Psoas muscle (tissue), 8 donors: ENCODE results near the gene ESPN. TPM values are rescaled to one million over a fixed set of nuclear protein-coding genes. Genes with fewer than 3 reads are reported as not detected.

Experiments
- ATAC-seq, 4 donors: fragments of 200-7000 bp; cut with Tn5 transposase; one replicate each; pipeline ENCODE4 v1.9.1; 2020; ENCODE audit warnings: moderate library complexity in 3 of 4, mild to moderate bottlenecking in 2 of 4
- DNase-seq, 2 donors: peaks; one replicate each; pipeline ENCODE4 v3.0.0-alpha.2; 2020
- H3K27ac ChIP-seq: fragments of 200-600 bp; one replicate; pipeline ENCODE4 v1.8.0; 2022
- H3K27me3 ChIP-seq, 3 donors: fragments of 200-600 bp in 1 of 3; one replicate each; pipeline versions ENCODE4 v1.6.1 to v1.8.0; 2013 to 2022; ENCODE audit warnings: low read length in 2 of 3, mild to moderate bottlenecking in 2 of 3, moderate library complexity in 1 of 3; ENCODE audit not compliant: insufficient read depth in 3 of 3
- H3K36me3 ChIP-seq, 2 donors: fragments of 200-600 bp in 1 of 2; one replicate each; pipeline versions ENCODE4 v1.6.1 to v1.8.0; 2013 to 2022; ENCODE audit warnings: low read depth in 1 of 2, mild to moderate bottlenecking in 1 of 2, moderate library complexity in 1 of 2; ENCODE audit not compliant: insufficient read depth in 1 of 2
- H3K4me1 ChIP-seq: fragments of 200-600 bp; one replicate; pipeline ENCODE4 v1.8.0; 2022
- H3K4me3 ChIP-seq: fragments of 200-600 bp; one replicate; pipeline ENCODE4 v1.8.0; 2022; ENCODE audit warnings: mild to moderate bottlenecking
- H3K9me3 ChIP-seq: fragments of 200-600 bp; one replicate; pipeline ENCODE4 v1.8.0; 2022
- WGBS, 3 donors: extraction: QIAGEN DNeasy Blood & Tissue Kit; methylation state at CpG; one replicate each; pipeline versions ENCODE4 v1.1.6 to v1.1.7; 2013; 5-methylcytosine and 5-hydroxymethylcytosine counted together
- intact Hi-C, 2 donors: fragments of 100-400 bp; cut with DNase I; formaldehyde crosslinking; loops; one replicate each; pipeline versions ENCODE4 v1.11.0 to v1.14.2; 2022
- polyA plus RNA-seq, 3 donors: library from polyadenylated mRNA; stranded (reverse); fragments of 200-250 nt; gene quantifications; one replicate each; pipeline ENCODE4 v1.2.3, GENCODE V29; 2013
- total RNA-seq, 4 donors: library from RNA; stranded (reverse); fragmentation: NEBNext Ultra II Directional in 2 of 4; extraction: Animal tissue kit (Norgen Biotek cat#: 25700) in 2 of 4; gene quantifications; one replicate each; pipeline versions ENCODE4 v1.2.1 to v1.2.4, GENCODE V29; 2021 to 2023
- TF ChIP-seq, protein P1 (sequence below): fragments of 200-600 bp; IDR thresholded peaks from one replicate; pipeline ENCODE4 v1.8.0; 2022; ENCODE audit warnings: antibody characterized with exemption
- donor health status: healthy with polysubstance abuse.
- donor health status: DM: no; HTN: no; CAD: no; lungs with moderate emphysema.
- donor health status: Bipolar disorder and iron deficiency.
- donor health status: healthy.
- donor health status: DM: yes; HTN: yes; CAD: no.
- donor health status: DM: no; HTN: no; CAD: no.
- donor health status: DM: no; HTN: no; CAD: no.
- donor health status: DM: yes; HTN: yes; CAD: no.

The ESPN gene
- total and polyA plus RNA-seq, 7 donors: 0.12 TPM; not detected in 6

DNA sequence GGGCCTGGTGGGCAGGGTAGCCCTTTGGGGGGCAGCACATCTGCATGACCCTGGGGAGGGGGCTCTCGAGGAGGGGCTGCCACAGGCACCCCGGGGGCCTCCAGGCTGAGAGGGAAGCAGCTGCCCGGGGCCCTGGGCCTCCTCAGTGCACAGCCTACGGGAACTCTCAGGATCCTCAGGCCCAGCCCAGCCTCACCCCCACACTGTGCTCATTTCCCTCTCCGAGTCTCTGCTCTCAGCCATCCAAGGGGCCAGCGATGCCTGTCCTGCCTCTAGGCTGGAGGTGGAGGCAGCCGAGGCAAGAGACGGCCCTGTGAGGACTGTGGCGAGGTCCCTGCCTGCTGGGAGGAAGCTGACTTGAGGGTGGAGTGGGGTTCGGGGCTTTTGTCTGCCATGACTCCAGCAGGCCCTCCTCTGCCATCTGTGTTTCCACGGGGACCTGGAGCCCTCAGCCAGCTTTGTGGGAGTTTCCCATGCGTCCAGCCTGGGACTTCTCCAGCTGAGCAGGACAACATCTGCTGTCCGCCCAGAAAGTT is 74.1 kb downstream of the ESPN start:
- no peak overlapping the region for H3K4me3 ChIP-seq
- ATAC-seq (no peak), DNase-seq (no peak)
- intact Hi-C loops: no loop called here
- H3K36me3 ChIP-seq: no peaks in the 10 kb centered on the region
- H3K27ac ChIP-seq: no peak overlapping the region
- peaks cover 0 to 24% (median 4%) of the 10 kb centered on the region in 3 donors for H3K27me3 ChIP-seq
- TF ChIP-seq, protein P1, sequence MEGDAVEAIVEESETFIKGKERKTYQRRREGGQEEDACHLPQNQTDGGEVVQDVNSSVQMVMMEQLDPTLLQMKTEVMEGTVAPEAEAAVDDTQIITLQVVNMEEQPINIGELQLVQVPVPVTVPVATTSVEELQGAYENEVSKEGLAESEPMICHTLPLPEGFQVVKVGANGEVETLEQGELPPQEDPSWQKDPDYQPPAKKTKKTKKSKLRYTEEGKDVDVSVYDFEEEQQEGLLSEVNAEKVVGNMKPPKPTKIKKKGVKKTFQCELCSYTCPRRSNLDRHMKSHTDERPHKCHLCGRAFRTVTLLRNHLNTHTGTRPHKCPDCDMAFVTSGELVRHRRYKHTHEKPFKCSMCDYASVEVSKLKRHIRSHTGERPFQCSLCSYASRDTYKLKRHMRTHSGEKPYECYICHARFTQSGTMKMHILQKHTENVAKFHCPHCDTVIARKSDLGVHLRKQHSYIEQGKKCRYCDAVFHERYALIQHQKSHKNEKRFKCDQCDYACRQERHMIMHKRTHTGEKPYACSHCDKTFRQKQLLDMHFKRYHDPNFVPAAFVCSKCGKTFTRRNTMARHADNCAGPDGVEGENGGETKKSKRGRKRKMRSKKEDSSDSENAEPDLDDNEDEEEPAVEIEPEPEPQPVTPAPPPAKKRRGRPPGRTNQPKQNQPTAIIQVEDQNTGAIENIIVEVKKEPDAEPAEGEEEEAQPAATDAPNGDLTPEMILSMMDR: no peak
- H3K4me1 ChIP-seq: peaks cover 22% of the 10 kb centered on the region
- H3K9me3 ChIP-seq: no peaks in the 10 kb centered on the region
- WGBS, 3 donors: 55 to 75% (median 66%) methylated on average over 13 of the region's 13 CpGs

DNA sequence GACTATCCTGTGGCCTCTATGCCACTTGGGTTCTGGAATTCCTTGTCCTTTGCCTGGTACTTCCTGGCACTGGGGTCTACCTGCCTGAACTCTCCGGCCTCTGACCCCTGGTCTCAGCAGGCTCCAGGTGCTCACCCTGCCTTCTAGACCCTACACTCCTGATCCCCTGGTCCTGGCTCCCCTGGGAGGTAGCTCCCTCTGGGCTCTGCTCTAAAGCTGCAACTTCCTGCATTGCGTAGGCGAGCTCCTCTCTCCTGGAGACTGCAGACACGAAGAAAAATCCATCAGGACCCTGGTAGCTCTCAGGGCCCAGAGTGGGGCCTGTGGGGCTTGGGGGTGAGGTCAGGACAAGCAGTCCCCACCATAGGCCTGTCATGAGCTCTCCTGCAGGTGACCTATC is 74.7 kb downstream of the ESPN start:
- TF ChIP-seq, protein P1: no peak
- intact Hi-C loops: no loop called here
- H3K36me3 ChIP-seq: no peaks in the 10 kb centered on the region
- no peak overlapping the region for H3K4me3 ChIP-seq
- peaks cover 22% of the 10 kb centered on the region for H3K4me1 ChIP-seq
- H3K9me3 ChIP-seq: no peaks in the 10 kb centered on the region
- ATAC-seq: no peak
- H3K27me3 ChIP-seq: peaks cover 0 to 24% (median 4%) of the 10 kb centered on the region in 3 donors
- 77 to 89% (median 80%) methylated on average over 4 of the region's 4 CpGs for WGBS, 3 donors
- H3K27ac ChIP-seq: no peak overlapping the region
- no peak for DNase-seq

DNA sequence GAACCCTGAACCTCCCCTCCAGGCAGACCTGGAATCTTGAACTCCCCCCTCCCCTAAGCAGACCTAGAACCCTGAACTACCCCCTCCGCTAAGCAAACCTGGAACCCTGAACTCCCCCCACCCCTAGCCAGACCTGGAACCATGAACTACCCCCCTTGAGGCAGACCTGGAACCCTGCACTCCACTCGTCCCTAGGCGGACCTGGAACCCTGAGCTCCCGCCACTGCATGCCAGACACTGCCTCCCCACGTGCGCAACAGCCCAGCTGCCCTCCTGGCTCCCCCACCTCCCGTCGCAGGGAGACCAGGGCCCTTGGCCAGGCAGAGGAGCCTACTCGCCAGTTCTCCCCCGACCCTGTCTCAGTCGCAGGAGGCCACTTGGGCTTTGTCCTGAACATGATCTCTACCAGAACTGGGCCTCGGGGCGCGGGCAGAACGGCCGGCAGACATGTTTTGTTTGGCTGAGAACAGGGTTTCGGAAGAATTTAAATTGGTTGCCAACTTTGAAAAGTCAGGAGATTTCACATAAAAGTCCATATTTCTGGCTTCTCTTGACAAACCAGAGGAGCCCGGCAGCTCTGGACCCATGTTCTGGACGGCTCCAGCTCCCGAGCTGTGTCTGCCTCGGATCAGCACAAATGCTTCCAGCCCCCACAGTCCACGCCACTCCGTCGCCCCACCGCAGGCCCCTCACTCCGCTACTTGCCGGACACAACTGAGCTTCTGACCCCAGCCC is 76.1 kb downstream of the ESPN start:
- H3K4me3 ChIP-seq: no peak overlapping the region
- ATAC-seq (no peak), DNase-seq (no peak)
- H3K27me3 ChIP-seq: peaks cover 0 to 27% (median 4%) of the 10 kb centered on the region in 3 donors
- H3K27ac ChIP-seq: no peak overlapping the region
- intact Hi-C loops: no loop called here
- TF ChIP-seq, protein P1: no peak
- H3K4me1 ChIP-seq: peaks cover 22% of the 10 kb centered on the region
- H3K9me3 ChIP-seq: no peaks in the 10 kb centered on the region
- H3K36me3 ChIP-seq: no peaks in the 10 kb centered on the region
- 56 to 71% (median 58%) methylated on average over 27 of the region's 27 CpGs for WGBS, 3 donors

DNA sequence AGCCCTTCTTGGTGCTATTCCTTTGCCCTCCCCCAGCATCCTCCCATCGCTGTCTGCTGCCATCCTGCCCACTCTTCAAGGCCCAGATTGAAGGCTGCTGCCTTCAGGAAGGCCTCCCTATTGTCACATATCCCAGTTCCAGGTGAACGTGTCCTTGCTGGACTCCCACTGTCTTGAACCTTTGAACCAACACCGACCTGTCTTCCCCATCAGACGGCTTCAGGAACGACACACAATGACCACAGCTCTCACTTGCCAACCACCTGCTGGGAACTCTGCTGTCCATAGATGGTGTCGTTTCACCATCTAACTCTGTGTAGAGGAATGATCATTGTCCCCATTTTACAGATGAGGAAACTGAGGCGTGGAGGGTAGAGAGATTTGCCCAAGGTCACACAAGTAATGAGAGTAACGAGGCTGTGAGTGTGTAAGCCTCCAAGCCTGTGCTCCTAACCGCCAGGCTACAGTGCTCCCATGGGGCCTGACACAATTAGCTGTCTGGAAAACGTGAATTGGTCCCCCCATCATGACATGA is 76.8 kb downstream of the ESPN start:
- 59 to 74% (median 62%) methylated on average over 10 of the region's 10 CpGs for WGBS, 3 donors
- intact Hi-C loops: no loop called here
- Histone ChIP-seq H3K4me3 (no peak overlapping the region), H3K4me1 (peaks cover 22% of the 10 kb centered on the region), H3K27me3 (peaks cover 0 to 22% (median 4%) of the 10 kb centered on the region in 3 donors), H3K27ac (no peak overlapping the region), H3K9me3 (no peaks in the 10 kb centered on the region), H3K36me3 (no peaks in the 10 kb centered on the region)
- DNase-seq: no peak
- ATAC-seq: no peak
- TF ChIP-seq, protein P1: no peak
